ENCODE data around the gene KRTAP22-1. TPM values are rescaled to one million over a fixed set of nuclear protein-coding genes. Genes with fewer than 3 reads are reported as not detected.

KRTAP22-1 gene
- total and polyA plus RNA-seq, 4 donors: not detected

DNA sequence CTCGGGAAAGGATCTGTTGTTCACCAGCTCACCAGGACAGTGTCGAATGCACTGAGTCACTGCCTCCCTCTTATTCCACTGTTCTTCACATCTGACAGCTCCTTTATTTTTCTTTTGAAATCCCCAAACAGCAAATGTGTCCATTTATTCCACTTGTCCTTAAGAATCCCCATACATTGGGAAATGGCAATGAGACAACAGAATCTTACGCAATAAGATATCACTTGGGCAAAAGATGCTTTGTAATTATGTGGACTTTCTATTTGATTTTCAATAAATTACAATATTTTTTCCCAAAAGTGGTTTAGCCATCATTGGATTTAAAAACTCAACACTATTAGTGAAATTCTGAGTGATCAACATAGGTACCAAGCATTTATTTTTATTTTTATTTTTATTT, 37.8 kb downstream of the KRTAP22-1 start:
- Histone ChIP-seq H3K27ac (ENCODE audit: low read depth in 1 of 2, low read length in 2 of 2) (no peak overlapping the region), H3K4me1 (ENCODE audit: control insufficient read depth in 1 of 2, insufficient read depth in 2 of 2, low read length in 2 of 2) (no peaks in the 10 kb centered on the region), H3K27me3 (ENCODE audit: control insufficient read depth in 1 of 2, insufficient read depth in 2 of 2, low read length in 1 of 2) (no peaks in the 10 kb centered on the region), H3K36me3 (ENCODE audit: control insufficient read depth in 1 of 2, insufficient read depth in 2 of 2, low read length in 1 of 2) (no peaks in the 10 kb centered on the region), H3K4me3 (ENCODE audit: low read length in 2 of 2) (no peak overlapping the region), H3K9me3 (ENCODE audit: control insufficient read depth, low read length) (no peaks in the 10 kb centered on the region)
- 79 to 82% methylated on average over 3 of the region's 3 CpGs for WGBS, 2 donors
- intact Hi-C loops (cut with DNase I): no loop called here
- ATAC-seq (ENCODE audit: low FRiP score): no peak
- no peak for DNase-seq

DNA sequence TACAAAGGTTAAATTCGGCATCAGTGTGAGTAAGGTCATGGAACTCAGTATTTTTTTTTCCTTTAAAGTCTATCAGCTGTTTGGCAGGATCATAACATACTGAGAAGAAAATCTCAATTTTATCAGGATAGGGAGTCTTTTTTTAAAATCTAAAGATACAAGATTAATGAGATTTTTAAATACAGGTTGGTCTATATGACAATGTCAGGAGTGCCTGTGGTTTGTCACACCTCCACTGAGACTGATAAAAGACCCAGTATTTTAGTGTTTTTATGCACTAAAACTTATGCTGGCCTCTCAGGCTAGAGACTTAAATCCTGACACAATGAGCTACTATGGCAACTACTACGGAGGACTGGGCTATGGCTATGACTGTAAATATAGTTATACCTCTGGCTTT, 41.7 kb downstream of the KRTAP22-1 start, which contains the start of gene KRTAP20-3:
Gene KRTAP20-3 (plus strand): TSS at position 301 of the 400 bp plus-strand sequence.
- Histone ChIP-seq H3K4me1 (ENCODE audit: control insufficient read depth in 1 of 2, insufficient read depth in 2 of 2, low read length in 2 of 2) (no peaks in the 10 kb centered on the region), H3K9me3 (ENCODE audit: control insufficient read depth, low read length) (no peaks in the 10 kb centered on the region), H3K36me3 (ENCODE audit: control insufficient read depth in 1 of 2, insufficient read depth in 2 of 2, low read length in 1 of 2) (no peaks in the 10 kb centered on the region), H3K27me3 (ENCODE audit: control insufficient read depth in 1 of 2, insufficient read depth in 2 of 2, low read length in 1 of 2) (no peaks in the 10 kb centered on the region), H3K4me3 (ENCODE audit: low read length in 2 of 2) (no peak within 1 kb of the TSS), H3K27ac (ENCODE audit: low read depth in 1 of 2, low read length in 2 of 2) (no peak within 1 kb of the TSS)
- no peak for DNase-seq
- 70 to 73% methylated on average over 2 of the region's 2 CpGs for whole genome bisulfite sequencing, 2 donors
- intact Hi-C loops (cut with DNase I): no loop called here
- ATAC-seq (ENCODE audit: low FRiP score): no peak

DNA sequence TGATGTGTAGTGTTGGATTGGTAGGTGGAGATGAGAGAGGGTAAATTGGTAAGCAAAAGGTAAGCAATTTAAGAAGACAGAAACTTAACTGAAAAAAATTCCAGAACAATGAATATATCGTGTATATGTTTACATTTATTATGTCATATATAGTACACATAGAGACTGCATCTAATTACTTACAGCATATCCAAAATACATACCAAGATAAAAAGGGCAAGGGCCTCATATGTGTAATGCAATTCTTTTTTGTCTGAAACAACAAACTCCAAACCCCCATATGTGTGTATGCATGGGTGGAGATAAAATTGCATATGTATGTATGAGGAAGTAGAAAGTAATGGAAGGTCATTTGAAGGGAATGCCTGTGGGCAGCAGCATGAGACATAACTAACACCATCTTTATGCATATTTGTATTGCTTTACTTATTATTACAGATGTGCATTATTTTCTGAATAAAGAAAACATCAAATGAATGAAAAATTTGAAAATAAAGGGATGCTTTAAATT, 46.1 kb downstream of the KRTAP22-1 start:
- Histone ChIP-seq H3K36me3 (ENCODE audit: control insufficient read depth in 1 of 2, insufficient read depth in 2 of 2, low read length in 1 of 2) (no peaks in the 10 kb centered on the region), H3K27me3 (ENCODE audit: control insufficient read depth in 1 of 2, insufficient read depth in 2 of 2, low read length in 1 of 2) (no peaks in the 10 kb centered on the region), H3K4me1 (ENCODE audit: control insufficient read depth in 1 of 2, insufficient read depth in 2 of 2, low read length in 2 of 2) (no peaks in the 10 kb centered on the region), H3K4me3 (ENCODE audit: low read length in 2 of 2) (no peak overlapping the region), H3K9me3 (ENCODE audit: control insufficient read depth, low read length) (no peaks in the 10 kb centered on the region), H3K27ac (ENCODE audit: low read depth in 1 of 2, low read length in 2 of 2) (no peak overlapping the region)
- no peak for ATAC-seq (ENCODE audit: low FRiP score)
- 80 to 87% methylated on average over 1 of the region's 1 CpG for WGBS, 2 donors
- DNase-seq: no peak
- intact Hi-C loops (cut with DNase I): no loop called here

Other genes with a start within 250 kb of the KRTAP22-1 start
- gene KRTAP13-2, start 228.8 kb upstream of the KRTAP22-1 start, total RNA-seq: not detected
- gene KRTAP13-2, start 228.8 kb upstream of the KRTAP22-1 start, polyA plus RNA-seq: not detected
- gene KRTAP13-1, start 205.1 kb upstream of the KRTAP22-1 start, total RNA-seq: not detected
- gene KRTAP13-1, start 205.1 kb upstream of the KRTAP22-1 start, polyA plus RNA-seq: not detected
- gene KRTAP13-3, start 175.2 kb upstream of the KRTAP22-1 start, total RNA-seq: not detected
- not detected for gene KRTAP13-3, start 175.2 kb upstream of the KRTAP22-1 start, polyA plus RNA-seq
- gene KRTAP13-4, start 170.9 kb upstream of the KRTAP22-1 start, total RNA-seq: not detected
- not detected for gene KRTAP13-4, start 170.9 kb upstream of the KRTAP22-1 start, polyA plus RNA-seq
- gene KRTAP15-1, start 160.8 kb upstream of the KRTAP22-1 start, total RNA-seq: not detected
- not detected for gene KRTAP15-1, start 160.8 kb upstream of the KRTAP22-1 start, polyA plus RNA-seq
- not detected for gene KRTAP19-1, start 120.7 kb upstream of the KRTAP22-1 start, total RNA-seq
- not detected for gene KRTAP19-1, start 120.7 kb upstream of the KRTAP22-1 start, polyA plus RNA-seq
- gene KRTAP19-2, start 113.7 kb upstream of the KRTAP22-1 start, total RNA-seq: not detected
- not detected for gene KRTAP19-2, start 113.7 kb upstream of the KRTAP22-1 start, polyA plus RNA-seq
- gene KRTAP19-3, start 109.1 kb upstream of the KRTAP22-1 start, total RNA-seq: not detected
- not detected for gene KRTAP19-3, start 109.1 kb upstream of the KRTAP22-1 start, polyA plus RNA-seq
- gene KRTAP19-4, start 103.9 kb upstream of the KRTAP22-1 start, total RNA-seq: not detected
- gene KRTAP19-4, start 103.9 kb upstream of the KRTAP22-1 start, polyA plus RNA-seq: not detected
- not detected for gene KRTAP19-5, start 98.9 kb upstream of the KRTAP22-1 start, total RNA-seq
- not detected for gene KRTAP19-5, start 98.9 kb upstream of the KRTAP22-1 start, polyA plus RNA-seq
- not detected for gene KRTAP19-6, start 59.2 kb upstream of the KRTAP22-1 start, total RNA-seq
- not detected for gene KRTAP19-6, start 59.2 kb upstream of the KRTAP22-1 start, polyA plus RNA-seq
- gene KRTAP19-7, start 39.8 kb upstream of the KRTAP22-1 start, total RNA-seq: not detected
- not detected for gene KRTAP19-7, start 39.8 kb upstream of the KRTAP22-1 start, polyA plus RNA-seq
- gene KRTAP22-2, start 10.7 kb upstream of the KRTAP22-1 start, total RNA-seq: not detected
- not detected for gene KRTAP22-2, start 10.7 kb upstream of the KRTAP22-1 start, polyA plus RNA-seq
- gene KRTAP6-3, start 8.6 kb upstream of the KRTAP22-1 start, total RNA-seq: not detected
- not detected for gene KRTAP6-3, start 8.6 kb upstream of the KRTAP22-1 start, polyA plus RNA-seq
- gene KRTAP6-2, start 2.2 kb upstream of the KRTAP22-1 start, total RNA-seq: not detected
- not detected for gene KRTAP6-2, start 2.2 kb upstream of the KRTAP22-1 start, polyA plus RNA-seq
- gene KRTAP6-1, start 12.8 kb downstream of the KRTAP22-1 start, total RNA-seq: not detected
- gene KRTAP6-1, start 12.8 kb downstream of the KRTAP22-1 start, polyA plus RNA-seq: not detected
- gene KRTAP20-1, start 15.3 kb downstream of the KRTAP22-1 start, total RNA-seq: not detected
- gene KRTAP20-1, start 15.3 kb downstream of the KRTAP22-1 start, polyA plus RNA-seq: not detected
- gene KRTAP20-4, start 19.5 kb downstream of the KRTAP22-1 start, total RNA-seq: not detected
- not detected for gene KRTAP20-4, start 19.5 kb downstream of the KRTAP22-1 start, polyA plus RNA-seq
- not detected for gene KRTAP20-2, start 34.1 kb downstream of the KRTAP22-1 start, total RNA-seq
- not detected for gene KRTAP20-2, start 34.1 kb downstream of the KRTAP22-1 start, polyA plus RNA-seq
- gene KRTAP20-3, start 41.8 kb downstream of the KRTAP22-1 start, total RNA-seq: not detected
- gene KRTAP20-3, start 41.8 kb downstream of the KRTAP22-1 start, polyA plus RNA-seq: not detected
- not detected for gene KRTAP21-3, start 117.7 kb downstream of the KRTAP22-1 start, total RNA-seq
- not detected for gene KRTAP21-3, start 117.7 kb downstream of the KRTAP22-1 start, polyA plus RNA-seq
- gene KRTAP21-2, start 146.2 kb downstream of the KRTAP22-1 start, total RNA-seq: not detected
- not detected for gene KRTAP21-2, start 146.2 kb downstream of the KRTAP22-1 start, polyA plus RNA-seq
- not detected for gene KRTAP21-1, start 154.3 kb downstream of the KRTAP22-1 start, total RNA-seq
- not detected for gene KRTAP21-1, start 154.3 kb downstream of the KRTAP22-1 start, polyA plus RNA-seq
- gene KRTAP8-1, start 212.2 kb downstream of the KRTAP22-1 start, total RNA-seq: not detected
- not detected for gene KRTAP8-1, start 212.2 kb downstream of the KRTAP22-1 start, polyA plus RNA-seq
- not detected for gene KRTAP7-1, start 228.7 kb downstream of the KRTAP22-1 start, total RNA-seq
- not detected for gene KRTAP7-1, start 228.7 kb downstream of the KRTAP22-1 start, polyA plus RNA-seq

All from aorta (tissue), 5 donors.